ENCODE results near the gene SH3RF1. TPM values are rescaled to one million over a fixed set of nuclear protein-coding genes. Genes with fewer than 3 reads are reported as not detected.

SH3RF1 gene
- total RNA-seq, 1 experiment from 2014 or later, result 59.5 TPM

DNA sequence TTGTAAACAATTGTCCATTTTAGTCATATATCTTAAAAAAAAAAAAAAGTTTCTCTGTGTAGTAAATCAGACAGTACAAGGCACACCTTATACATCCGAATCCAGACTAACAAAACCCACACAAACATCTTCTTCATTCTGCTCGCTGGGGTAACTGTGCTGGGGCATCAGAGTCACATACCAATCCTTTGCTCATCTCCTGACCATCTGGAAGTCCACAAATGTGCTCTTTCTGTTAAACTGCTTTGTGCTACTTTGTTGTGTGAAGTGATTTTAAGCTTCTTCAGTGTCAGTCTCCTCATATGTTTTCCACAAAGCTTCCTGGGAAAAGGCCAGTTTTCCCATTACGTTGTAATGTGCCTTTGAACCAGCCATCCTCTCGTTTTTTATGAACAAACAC is 174.5 kb downstream of the SH3RF1 start (continued):
- no peak for TF ChIP-seq POLR2A (IDR thresholded peaks at IDR 0.05; ENCODE audit: borderline replicate concordance, extremely low read depth, insufficient read depth, insufficient read length)
- no peak for TF ChIP-seq EZH2phosphoT487 (IDR thresholded peaks at IDR 0.05; ENCODE audit: borderline replicate concordance)
- no peak for TF ChIP-seq SRF (IDR thresholded peaks at IDR 0.05; ENCODE audit: low read depth)
- TF ChIP-seq, protein P1, sequence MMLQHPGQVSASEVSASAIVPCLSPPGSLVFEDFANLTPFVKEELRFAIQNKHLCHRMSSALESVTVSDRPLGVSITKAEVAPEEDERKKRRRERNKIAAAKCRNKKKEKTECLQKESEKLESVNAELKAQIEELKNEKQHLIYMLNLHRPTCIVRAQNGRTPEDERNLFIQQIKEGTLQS (IDR thresholded peaks at IDR 0.05), result no peak
- TF ChIP-seq TCF7L2 (IDR thresholded peaks at IDR 0.05; ENCODE audit: borderline replicate concordance, extremely low read depth, insufficient read depth, insufficient read length), result no peak

GRCh38 chr4:169094656-169095231 is 176.0 kb downstream of the SH3RF1 start:
- no peak for DNase-seq (ENCODE audit: low read depth, low spot score)
- intact Hi-C loops (cut with micrococcal nuclease), result no loop called here
- Histone ChIP-seq H2AFZ (ENCODE audit: low read depth, low read length, poor library complexity, severe bottlenecking) (no peak overlapping the region), H3K4me2 (ENCODE audit: low read length) (no peak overlapping the region), H3K4me1 (ENCODE audit: control insufficient read depth in 1 of 2, insufficient read depth in 2 of 2, low read length in 2 of 2) (no peaks in the 10 kb centered on the region), H3K27ac (ENCODE audit: low read depth, low read length) (no peak overlapping the region), H3K9ac (ENCODE audit: low read length) (no peak overlapping the region), H4K20me1 (ENCODE audit: insufficient read depth) (no peaks in the 10 kb centered on the region), H3K9me2 (ENCODE audit: insufficient read depth) (no peaks in the 10 kb centered on the region), H3K36me3 (ENCODE audit: control insufficient read depth in 1 of 2, insufficient read depth in 2 of 2, low read length in 2 of 2) (peaks cover 10 to 67% of the 10 kb centered on the region in 2 experiments), H3K4me3 (replicated peaks in 1 of 2; ENCODE audit: low read depth in 1 of 2, low read length in 2 of 2) (no peak overlapping the region), H3K79me2 (ENCODE audit: insufficient read depth, low read length) (no peaks in the 10 kb centered on the region; the same call in 1 of the 2 replicates), H3K27me3 (ENCODE audit: insufficient read depth, low read length) (no peaks in the 10 kb centered on the region), H3K9me3 (ENCODE audit: control insufficient read depth in 1 of 2, insufficient read depth in 1 of 2, low read depth in 1 of 2, low read length in 2 of 2) (peaks cover 3 to 7% of the 10 kb centered on the region in 2 experiments; a peak in 1 of 4 replicates)
- no TSS peak for BruUV-seq (replicated peaks)
- ATAC-seq, result no peak; the same call in 1 of the 2 replicates
- TF ChIP-seq EZH2phosphoT487 (IDR thresholded peaks at IDR 0.05; ENCODE audit: borderline replicate concordance), result no peak
- TF ChIP-seq, protein P1 (IDR thresholded peaks at IDR 0.05), result no peak
- no peak for TF ChIP-seq ZNF274 (IDR thresholded peaks at IDR 0.05; ENCODE audit: low read depth, low read length)
- TF ChIP-seq EGR1 (IDR thresholded peaks at IDR 0.05; ENCODE audit: low read depth), result no peak
- POLR2A ChIA-PET, result no interaction called here
- RAD21 ChIA-PET (ENCODE audit: low non-redundant PET in 1 of 2, low total read pairs in 2 of 2, uncharacterized antibody in 2 of 2, unreplicated experiment in 2 of 2), result no interaction called here
- CTCF ChIA-PET, result no interaction called here
